GM21515 (cell line): ENCODE results near the gene CPT1B.
"Not testable (repeated sequence)": the region's sequence is repeated elsewhere in the genome, so short reads cannot be mapped to it uniquely, and the experiment has no call there.

ENCODE experiments used
- ATAC-seq: cut with Tn5 transposase; IDR thresholded peaks from one replicate; pipeline ENCODE4 v1.9.1; 2021; ENCODE audit not compliant: unreplicated experiment

CPT1B gene

GRCh38 chr22:50547263-50547985 is 30.8 kb downstream of the CPT1B start:
- no peak for ATAC-seq

GRCh38 chr22:50546326-50547262 is 31.6 kb downstream of the CPT1B start:
- no peak for ATAC-seq

GRCh38 chr22:50545522-50546325 is 32.5 kb downstream of the CPT1B start, which contains the start of gene KLHDC7B:
TSS of gene KLHDC7B (plus strand) at chr22:50545899. CDS start at chr22:50546244, 345 bp downstream.
- no peak for ATAC-seq

- no peak for ATAC-seq
Measured at GRCh38 chr22:50544746-50545253, 33.4 kb downstream of the CPT1B start.

- ATAC-seq: no peak
Measured at GRCh38 chr22:50544078-50544745, 34.0 kb downstream of the CPT1B start.

- ATAC-seq: no peak
Measured at GRCh38 chr22:50542416-50542927, 35.8 kb downstream of the CPT1B start.

GRCh38 chr22:50541667-50542026 is 36.6 kb downstream of the CPT1B start:
- ATAC-seq: not testable (repeated sequence)

- ATAC-seq: no peak
Measured at GRCh38 chr22:50540381-50540780, 37.8 kb downstream of the CPT1B start.

GRCh38 chr22:50537765-50538164 is 40.5 kb downstream of the CPT1B start:
- ATAC-seq: no peak

GRCh38 chr22:50536226-50536625 is 42.0 kb downstream of the CPT1B start:
- ATAC-seq: no peak

GRCh38 chr22:50535113-50535512 is 43.1 kb downstream of the CPT1B start:
- no peak for ATAC-seq

GRCh38 chr22:50533856-50534711 is 44.1 kb downstream of the CPT1B start:
- not testable (repeated sequence) for ATAC-seq

GRCh38 chr22:50532824-50533796 is 45.1 kb downstream of the CPT1B start:
- no peak for ATAC-seq

- ATAC-seq: no peak
Measured at GRCh38 chr22:50531962-50532674, 46.1 kb downstream of the CPT1B start.

GRCh38 chr22:50531546-50531961 is 46.7 kb downstream of the CPT1B start:
- no peak for ATAC-seq

- no peak for ATAC-seq
Measured at GRCh38 chr22:50530877-50531545, 47.2 kb downstream of the CPT1B start.

GRCh38 chr22:50530580-50530876 is 47.7 kb downstream of the CPT1B start:
- ATAC-seq: no peak
